Type B pancreatic cell (in vitro differentiated cells): ENCODE measurements around the gene APOL4. TPM values are rescaled to one million over a fixed set of nuclear protein-coding genes. Genes with fewer than 3 reads are reported as not detected.
"Not testable (repeated sequence)": the region's sequence is repeated elsewhere in the genome, so short reads cannot be mapped to it uniquely, and the experiment has no call there.

Experiments used
- DNase-seq: peaks from one replicate; pipeline ENCODE4 v3.0.0; 2021; ENCODE audit warnings: mixed read lengths; ENCODE audit not compliant: unreplicated experiment; ENCODE audit errors: extremely low spot score
- H3K27ac Mint-ChIP-seq: 2 replicates; pipeline ENCODE4 v1.8.0; 2021; ENCODE audit warnings: mild to moderate bottlenecking, mixed read lengths
- H3K27me3 Mint-ChIP-seq: 2 replicates; pipeline ENCODE4 v1.8.0; 2021; ENCODE audit warnings: mixed read lengths
- H3K36me3 Mint-ChIP-seq: 2 replicates; pipeline ENCODE4 v1.8.0; 2021; ENCODE audit warnings: mixed read lengths
- H3K4me1 Mint-ChIP-seq: one replicate; pipeline ENCODE4 v1.8.0; 2021; ENCODE audit warnings: mixed read lengths; ENCODE audit not compliant: unreplicated experiment
- H3K4me3 Mint-ChIP-seq: 2 replicates; pipeline ENCODE4 v1.8.0; 2021; ENCODE audit warnings: mild to moderate bottlenecking, mixed read lengths
- H3K9me3 Mint-ChIP-seq: 2 replicates; pipeline ENCODE4 v1.8.0; 2021; ENCODE audit warnings: mixed read lengths
- CTCF ChIP-seq: fragments of 200-600 bp; sonication (generic); conservative IDR thresholded peaks from 2 replicates; pipeline ENCODE4 v1.5.0; 2021; ENCODE audit warnings: antibody characterized with exemption, mild to moderate bottlenecking
- total RNA-seq: library from RNA; stranded (reverse); gene quantifications from 2 replicates; pipeline ENCODE4 v1.2.1, GENCODE V29; 2021; ENCODE audit warnings: low replicate concordance

APOL4 gene
- total RNA-seq, 1 donor from 2014 or later, result 1.4 TPM

- Mint-ChIP-seq H3K27ac (no peak overlapping the region), H3K36me3 (no peaks in the 10 kb centered on the region), H3K4me1 (peaks cover 20% of the 10 kb centered on the region), H3K27me3 (peaks cover 4% of the 10 kb centered on the region), H3K9me3 (peaks cover 19% of the 10 kb centered on the region), H3K4me3 (no peak overlapping the region)
- no peak for DNase-seq
- no peak for TF ChIP-seq CTCF
These were observed 12.0 kb upstream of the APOL4 start for GRCh38 chr22:36213586-36213985.

GRCh38 chr22:36212901-36213300 lies 11.3 kb upstream of the APOL4 start:
- peaks cover 20% of the 10 kb centered on the region for H3K4me1 Mint-ChIP-seq
- H3K27me3 Mint-ChIP-seq, result peaks cover 4% of the 10 kb centered on the region
- TF ChIP-seq CTCF, result no peak
- DNase-seq, result no peak
- no peak overlapping the region for H3K4me3 Mint-ChIP-seq
- H3K9me3 Mint-ChIP-seq, result peaks cover 19% of the 10 kb centered on the region
- H3K36me3 Mint-ChIP-seq, result no peaks in the 10 kb centered on the region
- H3K27ac Mint-ChIP-seq, result no peak overlapping the region

- Mint-ChIP-seq H3K4me3 (no peak overlapping the region), H3K27ac (no peak overlapping the region), H3K4me1 (peaks cover 27% of the 10 kb centered on the region), H3K9me3 (peaks cover 19% of the 10 kb centered on the region), H3K36me3 (no peaks in the 10 kb centered on the region), H3K27me3 (peaks cover 4% of the 10 kb centered on the region)
- TF ChIP-seq CTCF, result no peak
- DNase-seq, result no peak
These were observed 9.7 kb upstream of the APOL4 start for GRCh38 chr22:36211237-36211861.

- TF ChIP-seq CTCF, result no peak
- no peak for DNase-seq
- Mint-ChIP-seq H3K36me3 (no peaks in the 10 kb centered on the region), H3K4me3 (no peak overlapping the region), H3K27me3 (no peaks in the 10 kb centered on the region), H3K27ac (no peak overlapping the region), H3K4me1 (peaks cover 30% of the 10 kb centered on the region), H3K9me3 (peaks cover 19% of the 10 kb centered on the region)
These were observed 8.6 kb upstream of the APOL4 start for GRCh38 chr22:36210224-36210623.

GRCh38 chr22:36209488-36209908 lies 7.9 kb upstream of the APOL4 start:
- peaks cover 19% of the 10 kb centered on the region for H3K9me3 Mint-ChIP-seq
- not testable (repeated sequence) for H3K36me3 Mint-ChIP-seq, H3K4me3 Mint-ChIP-seq, DNase-seq, H3K27me3 Mint-ChIP-seq
- peak overlapping the region; percentile 40 for H3K27ac Mint-ChIP-seq
- peaks cover 28% of the 10 kb centered on the region for H3K4me1 Mint-ChIP-seq

- Mint-ChIP-seq H3K4me1 (peaks cover 28% of the 10 kb centered on the region), H3K36me3 (no peaks in the 10 kb centered on the region), H3K27ac (peak overlapping the region; percentile 40), H3K27me3 (no peaks in the 10 kb centered on the region), H3K9me3 (peaks cover 19% of the 10 kb centered on the region), H3K4me3 (no peak overlapping the region)
- no peak for DNase-seq
- TF ChIP-seq CTCF, result no peak
These were observed 7.3 kb upstream of the APOL4 start for GRCh38 chr22:36208914-36209313.
